ENCODE results near the gene C2.
"Not testable (repeated sequence)": the region's sequence is repeated elsewhere in the genome, so short reads cannot be mapped to it uniquely, and the experiment has no call there.

C2 gene

DNA sequence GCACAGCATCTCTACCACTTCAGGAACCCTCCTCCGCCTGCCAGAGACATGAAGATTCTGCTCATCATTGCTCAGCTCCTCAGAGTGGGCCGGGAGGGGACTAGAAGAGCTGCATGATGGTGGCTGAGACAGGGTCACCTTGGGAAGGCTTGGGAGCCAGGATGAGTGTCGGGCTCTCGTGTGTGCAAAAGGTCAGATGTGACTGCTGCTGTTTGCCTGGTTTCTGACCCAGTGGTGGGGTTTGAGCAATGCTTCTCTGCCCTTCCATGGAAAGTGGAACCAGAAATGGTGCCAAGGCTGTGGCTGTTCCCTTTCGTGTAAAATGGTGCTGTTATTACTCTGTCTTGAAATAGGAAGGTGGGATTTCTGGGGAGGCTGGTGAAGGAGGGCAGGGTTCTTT lies 53.5 kb downstream of the C2 start:
- DNase-seq, result not testable (repeated sequence)

DNA sequence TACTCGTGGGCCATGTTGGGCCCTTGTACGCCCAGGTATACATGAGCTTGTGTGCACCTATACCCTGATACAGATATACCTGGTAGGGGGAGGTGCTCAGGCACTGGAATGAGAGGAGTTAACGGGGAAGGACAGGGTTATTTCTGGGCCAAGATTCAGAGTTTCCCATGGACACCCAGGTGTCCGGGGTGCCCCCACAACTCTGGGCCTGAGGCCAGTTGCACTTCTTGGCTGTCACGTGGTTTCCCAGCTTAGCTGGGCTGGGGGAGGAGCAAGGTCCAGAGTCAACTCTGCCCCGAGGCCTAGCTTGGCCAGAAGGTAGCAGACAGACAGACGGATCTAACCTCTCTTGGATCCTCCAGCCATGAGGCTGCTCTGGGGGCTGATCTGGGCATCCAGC lies 54.2 kb downstream of the C2 start, which contains the start of gene C4A:
C4A (plus strand) TSS at position 314 of the 400 bp plus-strand sequence; CDS start at position 365, 51 bp downstream.
- not testable (repeated sequence) for DNase-seq

DNA sequence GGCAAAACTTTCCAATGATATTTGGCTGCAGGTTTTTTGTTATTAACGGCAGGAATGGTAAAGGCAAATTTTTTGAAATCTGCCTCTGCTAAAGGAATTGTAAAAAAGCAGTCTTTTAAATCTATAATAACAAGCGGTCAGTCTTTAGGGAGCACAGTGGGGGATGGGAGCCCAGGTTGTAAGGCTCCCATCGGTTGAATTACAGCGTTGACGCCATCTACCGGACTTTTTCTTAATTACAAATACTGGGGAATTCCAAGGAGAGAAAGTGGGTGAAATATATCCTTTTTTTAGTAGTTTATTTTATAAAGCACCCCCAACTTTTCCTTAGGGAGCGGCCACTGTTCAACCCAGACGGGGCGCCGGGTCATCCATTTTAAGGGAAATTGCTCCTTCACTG lies 61.8 kb downstream of the C2 start:
- DNase-seq, result not testable (repeated sequence)

DNA sequence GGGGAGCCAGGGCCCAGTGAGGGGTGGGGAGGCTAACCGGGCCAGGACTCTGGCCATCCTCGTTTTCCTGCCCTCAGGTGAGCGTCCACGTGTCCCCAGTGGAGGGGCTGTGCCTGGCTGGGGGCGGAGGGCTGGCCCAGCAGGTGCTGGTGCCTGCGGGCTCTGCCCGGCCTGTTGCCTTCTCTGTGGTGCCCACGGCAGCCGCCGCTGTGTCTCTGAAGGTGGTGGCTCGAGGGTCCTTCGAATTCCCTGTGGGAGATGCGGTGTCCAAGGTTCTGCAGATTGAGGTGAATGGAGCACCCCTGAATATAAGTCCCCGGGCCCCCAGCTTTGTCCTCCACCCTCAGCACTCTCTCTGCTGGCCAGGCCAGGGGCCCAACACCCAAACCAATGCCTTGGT lies 66.9 kb downstream of the C2 start:
- DNase-seq, result not testable (repeated sequence)

Data from NCI-H446 treated with DMSO at 0.1 percent for 48 hours (cell line).